B cell (primary cell): ENCODE data around the gene ZNF574. TPM values are rescaled to one million over a fixed set of nuclear protein-coding genes. Genes with fewer than 3 reads are reported as not detected.

Experiments
- ATAC-seq: fragments of 200-7000 bp; cut with Tn5 transposase; one replicate; pipeline ENCODE4 v1.10.0; 2021; ENCODE audit warnings: low read depth, mild to moderate bottlenecking, moderate number of reproducible peaks, moderate library complexity
- CTCF ChIA-PET: fragments of 350-600 bp; sonication (Branson Sonifier 250); formaldehyde crosslinking; loops from one replicate; lab custom pipeline; 2021; ENCODE audit warnings: antibody characterized with exemption, inconsistent platforms; lab: Charles Lee
- POLR2A ChIA-PET: fragments of 350-600 bp; sonication (Branson Sonifier 250); formaldehyde crosslinking; loops from one replicate; lab custom pipeline; 2021; ENCODE audit warnings: antibody characterized with exemption; lab: Charles Lee
- DNase-seq: peaks from one replicate; pipeline ENCODE4 v3.0.0; 2013
- H2AFZ ChIP-seq: 2 replicates; pipeline ENCODE4 v1.6.1; 2012; ENCODE audit warnings: mild to moderate bottlenecking, low read depth, low read length; ENCODE audit not compliant: insufficient read depth, poor library complexity, severe bottlenecking
- H3K27ac ChIP-seq, 2 donors: 1 replicate in 1 of 2; 2 replicates in 1 of 2; pipeline ENCODE4 v1.5.1; 2012 to 2013; ENCODE audit warnings: low read length in 2 of 2, mild to moderate bottlenecking in 2 of 2, moderate library complexity in 1 of 2
- H3K27me3 ChIP-seq, 4 experiments: fragments of 200-600 bp in 1 of 4; sonication (generic) in 1 of 4; replicated peaks in 1 of 4; 1 replicate in 2 of 4; 2 replicates in 2 of 4; pipeline versions ENCODE4 v1.6.1 to v1.7.0; 2013 to 2016; ENCODE audit warnings: low read length in 3 of 4, mild to moderate bottlenecking in 2 of 4, mixed read lengths in 1 of 4, moderate library complexity in 1 of 4; ENCODE audit not compliant: insufficient read depth in 4 of 4, control insufficient read depth in 3 of 4; ENCODE audit errors: control extremely low read depth in 1 of 4
- H3K36me3 ChIP-seq, 2 experiments: replicated peaks in 1 of 2; 1 replicate in 1 of 2; 2 replicates in 1 of 2; pipeline versions ENCODE4 v1.6.1 to v1.7.1; 2013; ENCODE audit warnings: low read length in 1 of 2; ENCODE audit not compliant: insufficient read depth in 2 of 2, control insufficient read depth in 1 of 2; ENCODE audit errors: control extremely low read depth in 1 of 2, extremely low read depth in 1 of 2
- H3K4me1 ChIP-seq, 2 donors: fragments of 200-600 bp in 1 of 2; sonication (generic) in 1 of 2; 1 replicate in 1 of 2; 2 replicates in 1 of 2; pipeline versions ENCODE4 v1.5.1 to v1.6.1; 2013 to 2017; ENCODE audit warnings: low read length in 2 of 2; ENCODE audit not compliant: control insufficient read depth in 2 of 2, insufficient read depth in 2 of 2
- H3K4me2 ChIP-seq: replicated peaks from 2 replicates; pipeline ENCODE3; 2012; ENCODE audit warnings: mild to moderate bottlenecking, low read depth, low read length; ENCODE audit not compliant: poor library complexity, severe bottlenecking
- H3K4me3 ChIP-seq, 5 experiments: fragments of 200-600 bp in 1 of 5; sonication (generic) in 1 of 5; 1 replicate in 3 of 5; 2 replicates in 2 of 5; pipeline versions ENCODE4 v1.5.1 to v1.7.0; 2011 to 2016; ENCODE audit warnings: low read length in 4 of 5, mild to moderate bottlenecking in 4 of 5, low read depth in 2 of 5, control low read depth in 1 of 5, moderate library complexity in 1 of 5; ENCODE audit not compliant: insufficient read depth in 1 of 5; ENCODE audit errors: control extremely low read depth in 1 of 5, extremely low read depth in 1 of 5
- H3K79me2 ChIP-seq: fragments of 200-600 bp; sonication (generic); one replicate; pipeline ENCODE4 v1.6.0; 2016; ENCODE audit warnings: low read length; ENCODE audit not compliant: control insufficient read depth, insufficient read depth
- H3K9ac ChIP-seq: fragments of 200-600 bp; sonication (generic); 2 replicates; pipeline ENCODE4 v1.6.1; 2017; ENCODE audit warnings: mild to moderate bottlenecking, low read length, moderate library complexity
- H3K9me3 ChIP-seq, 3 donors: one replicate each; pipeline versions ENCODE4 v1.6.1 to v1.7.1; 2013; ENCODE audit warnings: low read length in 2 of 3; ENCODE audit not compliant: control insufficient read depth in 2 of 3, insufficient read depth in 1 of 3; ENCODE audit errors: control extremely low read depth in 1 of 3
- H4K20me1 ChIP-seq: 2 replicates; pipeline ENCODE4 v1.6.0; 2012; ENCODE audit warnings: mild to moderate bottlenecking, low read length; ENCODE audit not compliant: insufficient read depth, control insufficient read depth, poor library complexity, severe bottlenecking
- H3K27ac Mint-ChIP-seq: one replicate; pipeline ENCODE4 v1.8.0; 2021; ENCODE audit warnings: mixed read lengths
- H3K27me3 Mint-ChIP-seq: one replicate; pipeline ENCODE4 v1.8.0; 2021; ENCODE audit warnings: mixed read lengths
- H3K4me1 Mint-ChIP-seq: one replicate; pipeline ENCODE4 v1.8.0; 2021; ENCODE audit warnings: mixed read lengths
- H3K4me3 Mint-ChIP-seq: one replicate; pipeline ENCODE4 v1.8.0; 2021; ENCODE audit warnings: mixed read lengths
- H3K9me3 Mint-ChIP-seq: one replicate; pipeline ENCODE4 v1.8.0; 2022; ENCODE audit warnings: mixed read lengths; ENCODE audit not compliant: insufficient read depth
- CTCF ChIP-seq: fragments of 200-600 bp; IDR thresholded peaks from one replicate; pipeline ENCODE4 v1.8.0; 2022; ENCODE audit warnings: antibody characterized with exemption, mild to moderate bottlenecking
- EZH2 ChIP-seq: IDR thresholded peaks from 2 replicates; pipeline ENCODE4 v1.6.1; 2012; ENCODE audit warnings: borderline replicate concordance, low read depth, mild to moderate bottlenecking, moderate library complexity, low read length; ENCODE audit not compliant: insufficient read depth, poor library complexity, severe bottlenecking
- WGBS: methylation state at CpG from one replicate; pipeline ENCODE4 v1.1.5; 2013; ENCODE audit warnings: missing lambda C conversion rate; ENCODE audit not compliant: insufficient coverage; 5-methylcytosine and 5-hydroxymethylcytosine counted together
- intact Hi-C: fragments of 100-400 bp; cut with micrococcal nuclease; formaldehyde crosslinking; loops from one replicate; pipeline ENCODE4 v1.10.0; 2022
- polyA plus RNA-seq: library from polyadenylated mRNA; depleted of rRNA; stranded (reverse); fragments of >200 nt; gene quantifications from 2 replicates; pipeline ENCODE4 v1.2.3, GENCODE V29; 2012
- total RNA-seq, 2 donors: library from RNA; stranded (reverse); fragments of 120-200 nt in 1 of 2; gene quantifications; 1 replicate in 1 of 2; 2 replicates in 1 of 2; pipeline versions ENCODE4 v1.2.3 to v1.2.4, GENCODE V29; 2013 to 2022

The ZNF574 gene
- total and polyA plus RNA-seq, 2 donors (not counting 1 experiment from before 2014, with no cell fraction given): 27.4 to 29.1 TPM

GRCh38 chr19:42088471-42089190 lies 12.7 kb downstream of the ZNF574 start:
- CTCF ChIA-PET: no interaction called here
- H4K20me1 ChIP-seq: peaks cover 46% of the 10 kb centered on the region
- DNase-seq: no peak
- H3K4me2 ChIP-seq: peak overlapping the region; percentile 29
- WGBS: 77% methylated on average over 14 of the region's 18 CpGs
- H3K9me3 ChIP-seq: no peaks in the 10 kb centered on the region
- no peak for ATAC-seq
- peak overlapping the region; percentile 13 for H3K4me3 Mint-ChIP-seq
- intact Hi-C loops: no loop called here
- H3K79me2 ChIP-seq: peaks cover 2% of the 10 kb centered on the region
- H3K27ac Mint-ChIP-seq: peak overlapping the region; percentile 64
- H3K4me3 ChIP-seq: no peak overlapping the region
- no peak overlapping the region for H2AFZ ChIP-seq
- no peaks in the 10 kb centered on the region for H3K27me3 ChIP-seq
- peak overlapping the region in 1 of 2 donors; percentile 69 for H3K27ac ChIP-seq
- H3K4me1 Mint-ChIP-seq: peaks cover 51% of the 10 kb centered on the region
- H3K27me3 Mint-ChIP-seq: no peaks in the 10 kb centered on the region
- peaks cover 16 to 49% of the 10 kb centered on the region in 2 donors for H3K4me1 ChIP-seq
- POLR2A ChIA-PET: no interaction called here
- no peak overlapping the region for H3K9ac ChIP-seq
- peaks cover 0 to 26% of the 10 kb centered on the region in 2 experiments for H3K36me3 ChIP-seq
- H3K9me3 Mint-ChIP-seq: no peaks in the 10 kb centered on the region
- no peak for TF ChIP-seq EZH2
- no peak for TF ChIP-seq CTCF

GRCh38 chr19:42089191-42089750 lies 13.3 kb downstream of the ZNF574 start:
- Mint-ChIP-seq H3K4me1 (peaks cover 51% of the 10 kb centered on the region), H3K4me3 (peak overlapping the region; percentile 29), H3K27ac (peak overlapping the region; percentile 64), H3K9me3 (no peaks in the 10 kb centered on the region), H3K27me3 (no peaks in the 10 kb centered on the region)
- intact Hi-C loops: no loop called here
- Histone ChIP-seq H3K4me2 (peak overlapping the region; percentile 29), H3K27me3 (no peaks in the 10 kb centered on the region), H3K79me2 (peaks cover 6% of the 10 kb centered on the region), H3K36me3 (peaks cover 0 to 31% of the 10 kb centered on the region in 2 experiments), H4K20me1 (peaks cover 52% of the 10 kb centered on the region), H3K4me1 (peaks cover 16 to 49% of the 10 kb centered on the region in 2 donors), H3K27ac (peak overlapping the region in 1 of 2 donors; percentile 69), H2AFZ (no peak overlapping the region), H3K9ac (no peak overlapping the region), H3K4me3 (no peak overlapping the region), H3K9me3 (no peaks in the 10 kb centered on the region)
- no peak for TF ChIP-seq CTCF
- TF ChIP-seq EZH2: no peak
- WGBS: 100% methylated on average over 2 of the region's 13 CpGs
- DNase-seq (no peak), ATAC-seq (no peak)
- ChIA-PET CTCF (no interaction called here), POLR2A (no interaction called here)
